HG03280 (cell line): ENCODE results near the gene AMD1.
"Not testable (repeated sequence)": the region's sequence is repeated elsewhere in the genome, so short reads cannot be mapped to it uniquely, and the experiment has no call there.

Experiments used
- ATAC-seq: cut with Tn5 transposase; IDR thresholded peaks from one replicate; pipeline ENCODE4 v1.9.1; 2021; ENCODE audit warnings: mild to moderate bottlenecking, moderate library complexity; ENCODE audit not compliant: unreplicated experiment

AMD1 gene

DNA sequence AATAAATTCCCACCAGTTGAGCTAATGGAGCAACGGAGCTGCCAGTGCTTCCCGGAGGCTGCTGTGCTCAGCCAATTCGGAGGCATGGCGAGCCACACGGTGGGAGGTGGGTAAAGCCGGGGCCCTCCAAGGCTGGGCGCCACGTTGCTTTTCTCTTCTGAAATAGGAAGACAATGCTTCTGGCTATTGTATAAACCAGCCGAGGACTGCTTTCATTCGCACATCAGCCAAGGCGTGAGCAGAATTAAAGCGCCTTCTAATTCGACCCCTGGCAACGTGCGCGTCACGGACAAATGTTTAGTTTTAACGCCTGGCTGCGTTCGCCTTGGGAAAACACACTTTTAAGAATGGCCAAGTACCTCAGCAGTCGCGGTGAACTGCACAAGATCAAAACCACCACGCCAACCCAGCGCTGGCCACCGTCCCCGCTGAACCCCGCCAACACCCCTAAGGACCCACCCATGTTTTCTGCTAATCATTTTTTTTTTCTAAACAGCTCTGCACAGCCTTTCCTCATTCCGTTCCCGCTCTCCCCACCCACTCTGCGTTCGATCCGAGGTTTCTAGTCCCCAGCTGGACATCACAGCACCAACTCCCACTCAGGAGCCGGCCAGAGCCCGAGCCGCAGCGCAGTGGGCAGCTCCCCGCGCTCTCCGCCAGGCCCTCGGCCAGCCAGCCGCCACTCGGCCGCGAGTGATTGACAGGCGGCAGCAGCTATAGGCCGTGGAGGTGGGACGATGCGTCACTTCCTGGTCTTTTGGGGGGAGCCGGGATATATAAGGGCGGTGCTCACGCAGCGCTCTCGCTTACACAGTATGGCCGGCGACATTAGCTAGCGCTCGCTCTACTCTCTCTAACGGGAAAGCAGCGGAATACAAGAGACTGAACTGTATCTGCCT is at the start of gene AMD1:
Gene AMD1, plus strand, starts transcription at position 805 of the 899 bp plus-strand sequence. CDS start 321 bp downstream, outside the sequence.
- ATAC-seq, result peak; percentile 72

DNA sequence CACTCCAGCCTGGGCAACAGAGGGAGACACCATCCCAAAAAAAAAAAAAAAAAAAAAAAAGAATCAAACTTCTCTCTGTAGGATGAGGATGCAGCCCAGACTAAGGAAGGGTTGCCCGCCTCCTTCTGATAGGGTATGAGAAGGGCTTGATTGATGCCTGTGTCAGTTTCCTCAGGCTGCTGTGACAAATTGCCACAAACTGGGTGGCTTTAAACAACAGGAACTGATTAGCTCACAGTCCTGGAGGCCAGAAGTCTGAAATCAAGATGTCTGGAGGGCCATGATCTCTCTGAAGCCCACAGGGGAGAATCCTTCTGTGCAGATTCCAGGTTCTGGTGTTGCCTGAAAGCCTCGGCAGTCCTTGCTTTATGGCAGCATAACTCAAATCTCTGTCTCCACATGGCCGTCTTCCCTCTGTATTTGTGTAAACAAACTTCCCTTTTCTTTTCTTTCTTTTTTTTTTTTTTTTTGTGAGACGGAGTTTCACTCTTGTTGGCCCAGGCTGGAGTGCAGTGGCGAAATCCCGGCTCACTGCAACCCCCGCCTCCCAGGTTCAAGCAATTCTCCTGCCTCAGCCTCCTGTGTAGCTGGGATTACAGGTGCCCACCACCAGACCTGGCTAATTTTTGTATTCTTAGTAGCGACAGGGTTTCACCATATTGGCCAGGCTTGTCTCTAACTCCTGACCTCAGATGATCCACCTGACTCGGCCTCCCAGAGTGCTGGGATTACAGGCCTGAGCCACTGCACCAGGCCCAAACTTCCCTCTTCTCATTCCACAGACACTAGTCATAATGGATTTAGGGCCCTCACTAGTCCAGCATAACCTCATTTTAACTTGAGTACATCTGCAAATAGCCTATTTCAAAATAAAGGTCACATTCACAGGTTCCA is 48.1 kb upstream of the AMD1 start:
- ATAC-seq, result no peak

DNA sequence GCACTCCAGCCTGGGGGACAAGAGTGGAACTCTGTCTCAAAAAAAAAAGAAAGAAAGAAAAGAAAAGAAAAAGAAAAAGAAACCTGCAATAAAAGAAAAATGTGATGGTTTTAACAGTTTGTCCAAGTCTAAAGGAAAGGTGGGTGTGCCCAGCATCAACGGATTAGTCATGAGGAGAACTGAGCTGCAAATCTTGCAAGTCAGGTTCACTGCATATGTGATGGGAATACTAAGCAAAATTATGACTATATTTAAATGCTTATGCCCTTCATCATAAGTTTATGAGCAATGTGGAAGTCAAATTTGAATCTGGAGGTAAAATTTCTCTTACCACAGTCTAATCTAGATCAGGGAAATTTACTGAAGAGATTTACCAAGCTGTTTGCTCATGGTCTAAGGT is 46.2 kb upstream of the AMD1 start:
- no peak for ATAC-seq

DNA sequence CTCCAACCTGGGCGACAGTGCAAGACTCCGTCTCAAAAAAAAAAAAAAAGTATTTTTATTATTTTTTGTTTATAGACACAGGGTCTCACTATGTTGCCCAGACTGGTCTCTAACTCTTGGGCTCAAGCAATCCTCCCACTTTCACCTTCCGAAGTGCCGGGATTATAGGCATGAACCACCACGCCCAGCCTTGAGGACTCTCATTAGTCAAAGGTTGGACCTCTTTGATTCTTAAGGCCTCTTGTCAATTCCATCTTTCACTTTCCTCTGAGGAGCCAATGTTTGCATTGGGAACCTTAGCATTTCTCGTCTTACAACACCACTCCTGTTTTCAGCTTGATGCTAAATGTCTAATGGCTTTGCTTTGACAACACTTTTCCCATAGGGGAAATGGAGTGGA is 43.2 kb upstream of the AMD1 start:
- no peak for ATAC-seq

DNA sequence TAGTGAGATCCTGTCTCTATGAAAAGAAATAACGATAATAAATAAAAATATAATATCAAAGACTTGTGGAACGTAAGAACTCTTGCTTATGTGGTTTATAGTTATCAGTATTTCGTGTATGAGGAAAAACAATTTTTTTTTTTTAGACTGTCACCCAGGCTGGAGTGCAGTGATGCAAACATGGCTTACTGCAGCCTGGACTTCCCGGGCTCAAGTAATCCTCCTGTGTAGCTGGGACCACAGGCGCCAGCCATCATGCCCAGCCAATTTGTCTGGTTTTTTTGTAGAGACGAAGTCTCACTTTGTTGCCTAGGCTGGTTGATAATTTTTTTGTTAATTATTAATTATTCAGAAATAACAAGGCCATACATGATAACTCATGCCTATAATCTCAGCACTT is 40.8 kb upstream of the AMD1 start:
- no peak for ATAC-seq

DNA sequence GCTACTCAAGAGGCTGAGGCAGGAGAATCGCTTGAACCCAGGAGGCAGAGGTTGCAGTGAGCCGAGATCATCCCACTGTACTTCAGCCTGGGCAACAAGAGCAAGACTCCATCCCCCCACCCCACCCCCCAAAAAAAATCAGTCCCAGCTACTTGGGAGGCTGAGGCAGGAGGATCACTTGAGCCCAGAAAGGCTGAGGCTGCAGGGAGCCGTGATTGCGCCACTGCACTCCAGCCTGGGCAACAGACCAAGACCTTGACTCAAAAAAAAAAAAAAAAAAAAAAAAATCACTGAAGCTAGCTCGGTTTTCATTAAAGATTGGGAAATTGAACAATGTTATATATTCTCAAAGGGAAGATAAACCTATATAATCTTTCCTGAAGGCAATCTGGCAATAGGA is 38.8 kb upstream of the AMD1 start:
- not testable (repeated sequence) for ATAC-seq

DNA sequence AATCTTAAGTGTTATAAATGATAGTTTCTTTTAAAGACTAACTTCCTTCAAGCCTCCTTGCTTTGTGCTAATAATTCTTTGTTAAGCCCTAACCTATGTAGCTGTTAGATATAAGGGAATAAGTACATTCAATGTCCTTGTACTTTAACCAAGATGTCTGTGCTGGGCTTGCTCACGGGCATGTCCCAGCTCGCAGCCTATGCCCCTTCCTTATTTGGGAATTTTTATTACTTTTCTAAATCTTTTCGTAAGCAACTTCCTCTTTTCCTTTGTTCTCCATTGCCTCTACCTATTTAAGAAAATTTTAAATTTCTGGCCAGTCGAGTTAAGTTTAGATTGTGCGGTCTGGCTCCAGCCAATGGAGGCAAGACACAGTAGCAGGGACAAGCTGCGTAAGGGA is 33.3 kb upstream of the AMD1 start:
- no peak for ATAC-seq

DNA sequence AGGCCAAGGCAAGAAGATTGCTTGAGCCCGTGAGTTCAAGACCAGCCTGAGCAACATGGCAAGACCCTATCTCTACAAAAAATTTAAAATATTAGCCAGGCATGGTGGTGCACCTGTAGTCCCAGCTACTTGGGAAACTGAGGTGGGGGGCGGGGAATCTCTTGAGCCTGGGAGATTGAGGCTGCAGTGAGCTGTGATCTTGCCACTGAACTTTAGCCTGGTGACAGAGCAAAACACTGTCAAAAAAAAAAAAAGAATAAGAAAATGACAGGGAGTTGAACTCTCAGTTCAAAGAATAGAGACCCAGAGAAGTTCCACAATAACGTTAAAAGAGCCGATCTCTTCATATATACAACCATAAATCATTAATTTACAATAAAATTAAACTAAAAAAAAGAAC is 24.8 kb upstream of the AMD1 start:
- ATAC-seq, result no peak

DNA sequence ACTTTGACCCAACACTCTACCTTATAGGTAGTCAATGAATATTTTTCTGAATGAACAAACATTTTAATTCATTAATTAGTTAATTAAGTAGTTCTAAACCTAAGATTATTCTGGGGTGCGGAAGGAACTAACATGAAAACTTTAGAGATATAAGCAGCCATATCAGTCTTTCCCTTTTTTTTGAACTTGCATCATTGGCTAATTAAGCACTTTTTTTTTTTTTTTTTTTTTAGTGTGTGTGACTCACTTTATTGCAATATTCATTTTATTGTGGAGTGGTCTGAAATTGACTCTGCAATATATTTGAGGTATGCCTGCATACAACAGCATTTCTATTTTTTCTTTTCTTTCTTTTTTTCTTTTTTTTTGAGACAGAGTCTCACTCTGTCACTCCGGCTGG is 21.8 kb upstream of the AMD1 start:
- ATAC-seq, result no peak

DNA sequence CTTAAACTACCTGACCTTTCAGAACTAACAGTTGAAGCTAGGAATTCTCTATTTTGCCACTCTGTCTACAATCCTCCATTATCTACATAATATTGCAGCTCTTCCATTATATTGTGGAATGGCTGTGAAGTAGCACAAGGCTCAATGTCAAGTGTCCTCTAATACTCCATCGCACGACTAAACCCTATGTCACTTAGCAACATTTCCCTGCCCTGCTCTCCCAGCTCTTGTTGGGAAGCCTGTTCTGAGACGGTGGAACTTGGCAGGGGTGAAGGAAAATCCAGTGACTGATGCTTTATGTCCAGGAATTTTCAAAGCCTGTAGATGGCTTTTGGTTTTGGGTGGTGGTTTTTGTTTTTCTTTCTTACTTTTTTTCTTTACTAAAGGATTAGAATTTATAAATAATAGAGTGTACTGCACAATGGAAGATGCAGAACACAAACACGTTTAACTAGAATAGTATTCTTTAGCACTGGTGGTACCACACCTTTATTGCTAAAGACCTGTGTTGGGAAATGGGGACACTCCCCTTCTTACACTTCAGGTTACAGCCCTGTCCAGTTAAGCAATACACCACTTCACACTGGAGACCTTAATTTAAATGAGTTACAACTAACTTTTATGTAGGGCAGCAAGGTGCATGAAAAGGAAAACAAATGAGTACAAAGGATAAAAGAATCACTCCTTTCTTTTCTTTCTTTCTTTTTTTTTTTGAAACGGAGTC is 20.7 kb upstream of the AMD1 start:
- ATAC-seq, result no peak

DNA sequence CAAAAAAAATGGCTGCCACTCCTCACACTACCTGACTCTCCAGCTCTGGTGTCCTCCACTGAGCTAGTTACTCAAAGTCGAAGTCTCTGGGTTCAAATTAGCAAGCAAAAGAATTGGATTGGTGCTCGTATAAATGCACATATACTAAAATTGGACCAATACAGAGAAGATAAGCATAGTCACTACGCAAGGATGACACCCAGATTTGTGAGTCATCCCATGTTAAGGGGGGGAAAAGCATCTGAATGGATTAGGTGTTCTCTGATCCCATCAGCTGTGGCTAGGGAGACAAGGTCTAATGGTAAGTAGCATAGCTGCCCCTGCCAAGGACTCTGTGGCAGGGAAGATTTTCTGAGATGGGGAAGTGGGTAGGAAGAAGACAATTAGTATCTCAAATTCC is 18.3 kb upstream of the AMD1 start:
- no peak for ATAC-seq

DNA sequence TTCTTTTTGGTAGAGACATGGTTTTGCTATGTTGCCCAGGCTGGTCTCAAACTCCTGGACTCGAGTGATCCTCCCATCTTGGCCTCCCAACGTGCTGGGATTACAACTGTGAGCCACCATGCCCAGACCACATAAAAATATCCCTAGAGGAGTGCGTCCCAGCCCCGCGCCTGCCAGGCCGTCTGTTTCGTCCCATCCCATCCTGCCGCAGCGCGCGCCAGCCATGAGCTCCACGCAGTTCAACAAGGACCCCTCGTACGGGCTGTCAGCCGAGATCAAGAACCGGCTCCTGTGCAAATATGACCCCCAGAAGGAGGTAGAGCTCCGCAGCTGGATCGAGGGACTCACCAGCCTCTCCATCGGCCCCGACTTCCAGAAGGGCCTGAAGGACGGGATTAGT is 16.6 kb upstream of the AMD1 start:
- ATAC-seq, result no peak

DNA sequence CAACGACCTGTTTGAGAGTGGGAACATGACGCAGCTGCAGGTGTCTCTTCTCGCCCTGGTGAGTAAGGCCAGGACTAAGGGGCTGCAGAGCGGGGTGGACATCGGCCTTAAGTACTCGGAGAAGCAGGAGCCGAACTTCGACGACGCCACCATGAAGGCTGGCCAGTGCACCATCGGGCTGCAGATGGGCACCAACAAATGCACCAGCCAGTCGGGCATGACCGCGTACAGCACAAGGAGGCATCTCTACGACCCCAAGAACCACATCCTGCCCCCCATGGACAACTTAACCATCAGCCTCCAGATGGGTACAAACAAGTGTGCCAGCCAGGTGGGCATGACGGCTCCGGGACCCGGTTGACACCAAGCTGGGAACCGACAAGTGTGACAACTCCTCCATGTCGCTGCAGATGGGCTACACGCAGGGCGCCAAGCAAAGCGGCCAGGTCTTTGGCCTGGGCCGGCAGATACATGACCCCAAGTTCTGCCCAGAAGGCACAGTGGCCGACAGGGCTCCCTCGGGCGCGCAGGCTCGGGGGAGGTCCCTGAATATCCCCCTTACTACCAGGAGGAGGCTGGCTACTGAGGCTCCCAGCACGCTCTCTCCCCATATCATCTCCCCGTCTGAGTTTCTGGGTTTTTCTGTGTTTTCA is 15.9 kb upstream of the AMD1 start:
- ATAC-seq, result no peak

DNA sequence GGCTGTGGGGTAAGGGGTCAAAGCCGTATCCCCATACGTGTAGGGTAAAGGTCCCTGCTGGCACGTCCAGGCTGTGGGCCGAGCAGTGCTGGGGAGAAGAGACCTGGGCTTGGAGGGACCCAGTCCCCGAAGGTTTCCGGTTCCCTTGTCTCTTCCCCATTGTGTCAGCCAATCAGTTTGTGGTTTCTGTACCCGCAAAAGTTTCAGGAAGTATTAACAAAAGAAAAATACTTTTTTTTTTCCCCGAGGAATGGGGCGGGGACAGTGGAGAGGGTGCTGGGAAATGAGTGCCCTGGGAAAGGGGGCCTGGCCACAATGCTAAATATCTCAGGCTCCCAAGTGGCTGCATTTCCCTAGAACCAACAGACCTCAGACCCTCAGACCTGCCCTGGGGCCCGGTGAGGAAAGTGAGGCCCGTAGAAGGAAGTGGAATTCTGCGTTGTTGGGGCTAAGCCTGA is 15.2 kb upstream of the AMD1 start:
- no peak for ATAC-seq

DNA sequence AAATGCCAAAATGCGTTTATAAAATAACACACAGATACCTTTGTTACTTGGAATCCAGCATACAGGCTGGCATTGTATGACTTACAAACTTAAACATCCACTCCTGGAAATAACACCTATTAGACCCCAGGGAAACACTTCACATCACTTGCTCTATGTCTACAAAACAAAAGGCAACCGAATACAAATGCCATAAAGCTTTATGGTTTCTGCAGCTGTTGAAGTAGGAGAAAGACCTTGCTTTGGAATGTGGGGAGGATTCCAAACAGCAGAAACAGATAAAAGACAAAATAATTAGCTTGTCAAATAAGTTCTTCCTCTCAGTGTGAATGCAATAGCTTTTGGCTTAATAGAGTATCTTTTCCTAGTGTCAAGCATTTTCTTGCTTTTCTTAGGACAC is 9.8 kb upstream of the AMD1 start:
- no peak for ATAC-seq

DNA sequence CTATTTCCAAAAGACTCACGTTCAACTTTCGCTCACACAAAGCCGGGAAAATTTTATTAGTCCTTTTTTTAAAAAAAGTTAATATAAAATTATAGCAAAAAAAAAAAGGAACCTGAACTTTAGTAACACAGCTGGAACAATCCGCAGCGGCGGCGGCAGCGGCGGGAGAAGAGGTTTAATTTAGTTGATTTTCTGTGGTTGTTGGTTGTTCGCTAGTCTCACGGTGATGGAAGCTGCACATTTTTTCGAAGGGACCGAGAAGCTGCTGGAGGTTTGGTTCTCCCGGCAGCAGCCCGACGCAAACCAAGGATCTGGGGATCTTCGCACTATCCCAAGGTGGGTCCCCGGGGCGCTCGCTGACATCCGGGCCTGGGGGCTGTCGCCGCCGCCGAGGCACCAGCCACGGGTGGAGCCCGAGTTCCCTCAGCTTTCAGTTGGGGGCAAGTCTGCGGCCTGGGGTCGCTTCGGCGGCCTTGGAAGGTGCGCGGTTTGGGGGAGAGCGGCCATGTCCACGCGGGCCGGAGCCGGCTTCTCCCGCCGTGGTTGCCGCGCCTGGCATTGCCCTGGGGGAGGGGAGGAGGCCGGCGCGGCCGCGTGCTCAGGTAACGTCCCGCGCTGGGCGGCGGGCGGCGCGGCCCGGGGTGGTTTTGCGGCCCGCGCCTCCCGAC is 429 bp downstream of the AMD1 start:
- ATAC-seq, result peak; percentile 7

DNA sequence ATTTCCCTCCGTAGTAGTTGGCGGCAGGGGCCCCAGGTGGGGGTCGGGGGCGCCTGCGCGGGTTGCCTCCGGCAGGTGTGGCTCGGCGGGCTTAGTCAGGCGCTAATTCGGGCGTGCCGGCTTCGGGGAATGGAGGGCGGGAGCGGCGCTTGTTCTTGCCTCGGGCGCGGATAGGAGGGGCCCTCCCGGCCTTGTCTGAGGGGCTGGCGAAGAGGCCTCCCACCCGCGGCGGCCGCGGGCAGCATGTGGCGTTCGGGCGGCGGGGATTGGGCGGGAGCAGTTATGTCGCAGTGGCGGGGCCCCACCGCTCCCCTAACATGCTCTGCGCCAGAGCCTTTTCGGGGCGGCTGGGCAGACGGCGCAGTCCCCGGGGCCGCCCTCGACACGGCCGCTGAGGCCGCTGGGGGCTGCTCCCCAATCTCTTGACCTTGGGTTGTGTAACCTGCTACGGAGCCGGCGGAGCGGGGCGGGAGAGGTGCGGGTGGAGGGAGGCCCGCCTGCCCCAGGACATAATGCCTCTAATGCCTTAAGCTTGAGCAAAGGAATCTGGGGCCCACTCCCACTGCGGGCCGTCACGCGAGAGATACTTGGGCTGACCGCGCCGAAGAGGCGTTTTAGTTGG is 1.1 kb downstream of the AMD1 start:
- peak; percentile 16 for ATAC-seq

DNA sequence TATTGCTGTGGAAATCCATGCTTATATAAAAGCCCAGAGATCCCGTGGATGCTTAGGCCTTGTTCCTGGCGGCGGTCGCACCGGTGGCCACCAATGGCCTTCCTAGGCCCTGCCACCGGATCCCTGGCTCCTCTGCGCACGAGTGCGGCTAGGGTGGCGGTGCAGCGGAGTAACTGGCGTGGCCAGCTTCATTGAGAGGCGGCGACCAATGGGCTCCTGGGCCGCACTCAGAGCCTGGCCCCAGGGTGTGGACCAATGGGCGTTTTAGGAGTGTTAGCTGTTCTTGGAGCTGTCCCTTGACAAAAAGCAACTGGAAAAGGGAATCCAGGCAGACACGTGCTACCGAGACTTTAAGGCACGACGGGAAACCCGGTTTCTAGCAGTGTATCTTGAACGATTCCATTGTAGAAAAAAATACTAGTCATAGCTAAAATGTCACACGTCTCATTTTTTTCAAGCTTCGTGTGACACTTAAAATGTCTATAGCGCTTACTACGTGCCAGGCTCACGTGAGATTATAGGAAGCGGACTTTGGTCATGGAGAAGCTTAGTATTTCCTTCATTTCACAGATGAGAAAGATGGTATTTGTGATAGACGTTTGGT is 1.7 kb downstream of the AMD1 start:
- ATAC-seq, result peak; percentile 39
